Neural crest cell (in vitro differentiated cells): ENCODE data around the gene IGLON5. TPM values are rescaled to one million over a fixed set of nuclear protein-coding genes. Genes with fewer than 3 reads are reported as not detected.

ENCODE experiments used
- DNase-seq: peaks from one replicate; pipeline ENCODE4 v3.0.0; 2021; ENCODE audit warnings: low read depth, mixed read lengths, low spot score
- H3K27ac Mint-ChIP-seq: one replicate; pipeline ENCODE4 v1.8.0; 2021; ENCODE audit warnings: mild to moderate bottlenecking, mixed read lengths; ENCODE audit not compliant: unreplicated experiment
- H3K27me3 Mint-ChIP-seq: 2 replicates; pipeline ENCODE4 v1.8.0; 2021; ENCODE audit warnings: low read depth, mild to moderate bottlenecking, mixed read lengths
- H3K36me3 Mint-ChIP-seq: 2 replicates; pipeline ENCODE4 v1.8.0; 2021; ENCODE audit warnings: low read depth, mild to moderate bottlenecking, mixed read lengths
- H3K4me1 Mint-ChIP-seq: 2 replicates; pipeline ENCODE4 v1.8.0; 2021; ENCODE audit warnings: mixed read lengths
- H3K4me3 Mint-ChIP-seq: one replicate; pipeline ENCODE4 v1.8.0; 2021; ENCODE audit warnings: mild to moderate bottlenecking, mixed read lengths
- H3K9me3 Mint-ChIP-seq: 2 replicates; pipeline ENCODE4 v1.8.0; 2021; ENCODE audit warnings: mixed read lengths
- total RNA-seq: library from RNA; stranded (reverse); gene quantifications from 2 replicates; pipeline ENCODE4 v1.2.1, GENCODE V29; 2021
- TF ChIP-seq, protein P1 (sequence below): fragments of 200-600 bp; sonication (generic); conservative IDR thresholded peaks from 2 replicates; pipeline ENCODE4 v1.5.0; 2021; ENCODE audit warnings: antibody characterized with exemption, mild to moderate bottlenecking

IGLON5 gene
- total RNA-seq, 1 donor from 2014 or later, result 17.4 TPM

DNA sequence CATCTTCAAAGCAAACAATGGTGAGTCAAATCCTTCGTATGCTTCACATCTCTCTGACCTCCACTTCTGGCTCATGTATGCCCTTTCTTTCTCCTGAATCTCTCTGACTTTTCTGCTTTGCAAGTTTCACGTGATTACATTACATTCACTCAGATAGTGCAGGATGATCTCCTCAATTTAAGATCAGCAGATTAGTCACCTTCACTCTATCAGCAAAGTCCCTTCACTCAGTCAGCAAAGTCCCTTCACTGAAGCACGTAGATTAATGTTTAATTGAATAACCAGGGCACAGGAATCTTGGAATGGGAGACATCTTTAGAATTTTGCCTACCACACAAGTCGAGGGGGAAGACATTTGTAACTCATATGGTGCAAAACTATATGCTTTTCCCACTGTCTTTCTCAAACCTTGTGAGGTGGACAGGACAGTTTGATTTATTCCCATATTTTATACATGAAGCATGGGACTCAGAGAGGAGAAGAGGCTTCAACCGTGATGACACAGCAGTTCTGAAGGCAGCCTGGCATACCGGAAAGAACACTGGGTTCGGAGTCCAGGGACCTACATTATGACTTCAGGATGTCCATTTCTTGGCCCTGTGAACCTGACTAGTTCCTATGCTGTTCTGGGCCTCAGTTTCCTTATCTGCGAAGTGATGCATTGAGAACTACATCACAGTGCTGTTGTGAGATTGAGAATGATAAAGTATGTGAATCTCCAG is 37.2 kb upstream of the IGLON5 start:
- Mint-ChIP-seq H3K4me1 (no peaks in the 10 kb centered on the region), H3K27me3 (peaks cover 12% of the 10 kb centered on the region), H3K4me3 (no peak overlapping the region), H3K36me3 (no peaks in the 10 kb centered on the region), H3K27ac (no peak overlapping the region), H3K9me3 (no peaks in the 10 kb centered on the region)
- no peak for DNase-seq
- TF ChIP-seq, protein P1, sequence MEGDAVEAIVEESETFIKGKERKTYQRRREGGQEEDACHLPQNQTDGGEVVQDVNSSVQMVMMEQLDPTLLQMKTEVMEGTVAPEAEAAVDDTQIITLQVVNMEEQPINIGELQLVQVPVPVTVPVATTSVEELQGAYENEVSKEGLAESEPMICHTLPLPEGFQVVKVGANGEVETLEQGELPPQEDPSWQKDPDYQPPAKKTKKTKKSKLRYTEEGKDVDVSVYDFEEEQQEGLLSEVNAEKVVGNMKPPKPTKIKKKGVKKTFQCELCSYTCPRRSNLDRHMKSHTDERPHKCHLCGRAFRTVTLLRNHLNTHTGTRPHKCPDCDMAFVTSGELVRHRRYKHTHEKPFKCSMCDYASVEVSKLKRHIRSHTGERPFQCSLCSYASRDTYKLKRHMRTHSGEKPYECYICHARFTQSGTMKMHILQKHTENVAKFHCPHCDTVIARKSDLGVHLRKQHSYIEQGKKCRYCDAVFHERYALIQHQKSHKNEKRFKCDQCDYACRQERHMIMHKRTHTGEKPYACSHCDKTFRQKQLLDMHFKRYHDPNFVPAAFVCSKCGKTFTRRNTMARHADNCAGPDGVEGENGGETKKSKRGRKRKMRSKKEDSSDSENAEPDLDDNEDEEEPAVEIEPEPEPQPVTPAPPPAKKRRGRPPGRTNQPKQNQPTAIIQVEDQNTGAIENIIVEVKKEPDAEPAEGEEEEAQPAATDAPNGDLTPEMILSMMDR, result no peak

DNA sequence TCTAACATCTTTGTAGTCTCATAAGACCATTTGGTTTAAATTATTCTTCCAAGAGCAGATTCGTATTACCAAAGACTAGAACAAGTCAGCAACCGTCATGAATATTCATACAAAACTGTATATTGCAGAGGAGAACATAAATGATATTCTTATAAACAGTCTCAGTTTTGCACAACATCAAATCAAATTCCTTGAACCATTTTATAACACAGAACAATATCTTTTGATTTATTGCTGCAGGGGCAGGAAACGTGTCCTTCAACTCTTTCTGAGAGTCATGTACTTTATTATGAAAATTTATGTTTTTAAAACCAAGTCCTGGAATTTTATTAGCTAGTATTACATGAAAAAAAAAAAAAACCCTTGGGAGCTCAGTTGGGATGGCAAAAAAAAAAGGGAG is 34.3 kb upstream of the IGLON5 start:
- Mint-ChIP-seq H3K4me1 (no peaks in the 10 kb centered on the region), H3K36me3 (peaks cover 2% of the 10 kb centered on the region), H3K9me3 (peaks cover 5% of the 10 kb centered on the region), H3K4me3 (no peak overlapping the region), H3K27me3 (peaks cover 21% of the 10 kb centered on the region), H3K27ac (no peak overlapping the region)
- DNase-seq, result no peak
- TF ChIP-seq, protein P1, result no peak

DNA sequence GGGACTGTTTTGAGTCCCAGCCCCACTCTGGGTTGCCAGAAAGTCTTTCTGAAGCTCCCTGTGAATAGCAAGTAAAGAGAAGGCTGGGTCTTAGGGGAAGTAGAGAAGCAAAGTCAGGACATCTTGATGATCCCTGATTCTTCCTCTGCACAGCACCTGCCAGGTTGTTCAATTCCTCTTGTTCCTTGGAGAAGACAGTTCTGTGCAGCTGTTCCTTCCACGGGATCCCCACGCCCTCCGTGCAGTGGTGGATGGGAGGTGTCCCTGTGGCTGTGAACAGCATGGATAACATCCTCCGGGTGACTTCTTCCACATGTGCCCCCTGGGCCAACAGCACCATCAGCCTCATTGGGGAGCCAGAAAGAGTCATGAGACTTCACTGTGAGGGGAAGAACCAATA is 29.1 kb upstream of the IGLON5 start:
- H3K4me1 Mint-ChIP-seq, result no peaks in the 10 kb centered on the region
- no peak overlapping the region for H3K4me3 Mint-ChIP-seq
- no peak for DNase-seq
- peaks cover 38% of the 10 kb centered on the region for H3K27me3 Mint-ChIP-seq
- H3K36me3 Mint-ChIP-seq, result peaks cover 2% of the 10 kb centered on the region
- TF ChIP-seq, protein P1, result no peak
- H3K27ac Mint-ChIP-seq, result no peak overlapping the region
- H3K9me3 Mint-ChIP-seq, result peaks cover 7% of the 10 kb centered on the region

DNA sequence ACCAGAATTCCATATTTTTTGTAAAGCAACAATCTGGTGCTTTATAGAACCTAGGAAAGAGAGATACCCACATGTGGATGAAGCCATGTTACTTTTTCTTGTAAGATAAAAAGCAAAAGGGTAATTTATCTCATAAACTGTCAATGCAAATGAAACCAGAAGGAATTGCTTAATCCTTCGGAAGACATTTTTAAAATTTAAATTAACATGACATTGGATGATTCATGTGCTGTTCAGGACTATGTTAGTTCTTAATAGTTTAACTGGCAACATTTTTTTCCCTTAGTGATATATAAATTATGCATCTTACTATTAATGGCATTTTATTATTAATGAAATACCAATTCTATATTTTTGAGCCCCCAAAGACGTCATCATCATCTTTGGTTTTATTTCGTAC is 25.8 kb upstream of the IGLON5 start:
- H3K4me1 Mint-ChIP-seq, result no peaks in the 10 kb centered on the region
- H3K9me3 Mint-ChIP-seq, result peaks cover 5% of the 10 kb centered on the region
- no peak for DNase-seq
- peaks cover 2% of the 10 kb centered on the region for H3K36me3 Mint-ChIP-seq
- H3K27ac Mint-ChIP-seq, result no peak overlapping the region
- TF ChIP-seq, protein P1, result no peak
- peaks cover 29% of the 10 kb centered on the region for H3K27me3 Mint-ChIP-seq
- H3K4me3 Mint-ChIP-seq, result no peak overlapping the region

DNA sequence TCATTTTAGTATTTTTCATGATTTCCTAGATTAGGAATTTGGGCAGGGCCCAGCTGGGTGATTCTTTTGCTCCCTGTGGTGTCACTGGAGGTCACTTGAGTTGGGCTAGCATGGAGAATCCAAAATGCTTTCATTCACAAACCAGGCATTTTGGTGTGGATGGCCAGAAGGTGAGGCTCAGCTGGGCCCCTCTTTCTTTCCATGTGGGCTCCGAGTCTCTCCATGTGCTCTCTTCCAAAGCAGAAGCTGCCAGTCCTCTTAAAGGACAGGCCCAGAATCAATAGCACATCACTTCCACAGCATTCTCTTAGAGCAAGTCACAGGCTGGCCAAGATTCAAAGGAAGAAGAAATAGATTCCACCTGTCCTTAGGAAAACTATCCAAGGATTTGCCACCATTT is 21.8 kb upstream of the IGLON5 start:
- TF ChIP-seq, protein P1, result no peak

More for the DNA sequence above, 21.8 kb upstream of the IGLON5 start:
- Mint-ChIP-seq H3K36me3 (no peaks in the 10 kb centered on the region), H3K27me3 (peaks cover 21% of the 10 kb centered on the region), H3K4me3 (no peak overlapping the region), H3K9me3 (no peaks in the 10 kb centered on the region), H3K27ac (no peak overlapping the region), H3K4me1 (peaks cover 12% of the 10 kb centered on the region)
- no peak for DNase-seq
